Activated CD8-positive, alpha-beta T cell treated with anti-CD3 and anti-CD28 coated beads, Interleukin-2, amount 10 ng/mL, durations not matched to agents 7 days and 5 days (primary cell): ENCODE measurements around the gene PDGFB. TPM values are rescaled to one million over a fixed set of nuclear protein-coding genes. Genes with fewer than 3 reads are reported as not detected.

Experiments
- ATAC-seq: fragments of 150-1000 bp; cut with Tn5 transposase; one replicate; pipeline ENCODE4 v1.10.0; 2021; ENCODE audit warnings: moderate library complexity
- CTCF ChIA-PET: fragments of 350-600 bp; sonication (Branson Sonifier 250); formaldehyde crosslinking; loops from one replicate; lab custom pipeline; 2021; ENCODE audit warnings: antibody characterized with exemption; lab: Charles Lee
- POLR2A ChIA-PET: fragments of 350-600 bp; sonication (Branson Sonifier 250); formaldehyde crosslinking; loops from one replicate; lab custom pipeline; 2021; ENCODE audit warnings: antibody characterized with exemption; lab: Charles Lee
- DNase-seq: peaks from one replicate; pipeline ENCODE4 v3.0.0-alpha.2; 2020
- H3K27ac Mint-ChIP-seq: one replicate; pipeline ENCODE4 v1.8.0; 2021; ENCODE audit warnings: mild to moderate bottlenecking, mixed read lengths
- H3K27me3 Mint-ChIP-seq: one replicate; pipeline ENCODE4 v1.8.0; 2021; ENCODE audit warnings: low read depth, mixed read lengths
- H3K36me3 Mint-ChIP-seq: one replicate; pipeline ENCODE4 v1.8.0; 2021; ENCODE audit warnings: low read depth, mixed read lengths
- H3K4me1 Mint-ChIP-seq: one replicate; pipeline ENCODE4 v1.8.0; 2021; ENCODE audit warnings: low read depth, mixed read lengths
- H3K4me3 Mint-ChIP-seq: one replicate; pipeline ENCODE4 v1.8.0; 2021; ENCODE audit warnings: mild to moderate bottlenecking, mixed read lengths
- H3K9me3 Mint-ChIP-seq: one replicate; pipeline ENCODE4 v1.8.0; 2022; ENCODE audit warnings: mixed read lengths; ENCODE audit not compliant: insufficient read depth
- total RNA-seq, 2 experiments: library from RNA; stranded (reverse); gene quantifications; one replicate each; pipeline ENCODE4 v1.2.3, GENCODE V29; 2021

PDGFB gene
- total RNA-seq, 2 experiments from 2014 or later: 0.18 to 0.34 TPM

DNA sequence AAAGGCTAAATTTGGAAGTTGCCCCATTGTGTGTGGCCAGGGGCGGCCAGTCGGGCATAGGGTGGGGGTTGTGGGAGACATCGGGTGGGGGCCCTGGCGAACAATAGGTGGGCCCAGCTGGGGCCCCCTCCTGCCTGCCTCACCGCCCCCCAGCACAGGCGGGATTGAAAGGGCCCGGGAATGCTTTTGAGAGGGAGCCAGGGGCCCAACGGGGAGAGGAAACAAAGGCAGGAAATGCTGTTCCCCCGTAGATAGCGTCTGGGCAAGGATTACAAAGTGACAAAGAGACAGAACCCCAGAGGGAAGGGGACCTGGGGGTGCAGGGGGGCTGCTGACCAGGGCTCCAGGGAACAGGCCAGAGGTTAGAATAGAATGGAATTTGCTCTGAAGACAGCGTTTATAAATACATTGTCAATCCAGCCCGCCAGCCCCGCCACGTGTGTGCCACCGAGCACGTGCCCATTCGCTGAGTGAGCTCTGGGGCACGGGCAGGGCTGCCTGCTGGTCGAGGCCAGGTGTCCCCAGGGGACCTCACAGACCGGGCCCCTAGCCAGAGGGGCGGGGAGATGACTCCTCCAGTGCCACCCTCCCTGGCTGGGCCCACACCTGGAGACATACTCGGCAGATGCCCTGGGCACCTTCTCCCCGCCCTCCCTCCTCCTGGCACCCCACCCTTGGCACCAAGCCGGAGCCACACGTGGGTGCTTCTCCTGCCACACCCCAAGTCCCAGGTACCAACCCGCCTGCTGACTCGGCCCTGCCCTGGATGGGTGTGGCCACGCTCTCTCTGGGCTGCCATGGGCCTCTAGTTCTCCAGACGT is 9.7 kb downstream of the PDGFB start:
- Mint-ChIP-seq H3K27ac (no peak overlapping the region), H3K4me3 (no peak overlapping the region), H3K4me1 (peaks cover 47% of the 10 kb centered on the region), H3K9me3 (no peaks in the 10 kb centered on the region), H3K27me3 (peaks cover 56% of the 10 kb centered on the region), H3K36me3 (no peaks in the 10 kb centered on the region)
- no peak for ATAC-seq
- no peak for DNase-seq
- CTCF ChIA-PET: interaction anchor here (1.5 to 3.3 kb wide), 2 partner anchors 18 to 64 kb away, joined by 5 to 23 read pairs; no protein-coding TSS in a partner anchor
- POLR2A ChIA-PET: interaction anchor here (0.6 to 1.1 kb wide), 2 partner anchors 22 to 285 kb away, joined by 3 read pairs; partner anchors contain the start of gene ATF4

DNA sequence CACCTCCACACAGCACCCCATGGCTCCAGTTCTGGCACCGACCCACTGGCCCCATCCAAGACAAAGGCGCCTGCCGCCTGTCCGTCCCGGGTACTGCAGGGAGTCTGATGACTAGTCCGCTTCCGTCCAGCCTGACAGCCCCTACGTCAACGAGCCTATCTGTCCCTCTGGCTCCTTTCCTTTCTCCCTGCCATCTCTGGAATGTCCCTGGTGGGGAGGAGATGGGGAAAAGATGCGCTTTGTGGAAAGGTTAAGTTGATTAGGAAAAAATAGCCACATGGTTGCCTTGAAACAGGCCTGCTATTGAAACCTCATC is 10.4 kb downstream of the PDGFB start:
- POLR2A ChIA-PET: no interaction called here
- no peaks in the 10 kb centered on the region for H3K36me3 Mint-ChIP-seq
- peaks cover 41% of the 10 kb centered on the region for H3K4me1 Mint-ChIP-seq
- ATAC-seq: no peak
- DNase-seq: no peak
- CTCF ChIA-PET: interaction anchor here (3.3 kb wide), 1 partner anchor 64 kb away, joined by 23 read pairs; no protein-coding TSS in a partner anchor
- no peak overlapping the region for H3K27ac Mint-ChIP-seq
- H3K4me3 Mint-ChIP-seq: no peak overlapping the region
- peaks cover 52% of the 10 kb centered on the region for H3K27me3 Mint-ChIP-seq
- H3K9me3 Mint-ChIP-seq: no peaks in the 10 kb centered on the region

DNA sequence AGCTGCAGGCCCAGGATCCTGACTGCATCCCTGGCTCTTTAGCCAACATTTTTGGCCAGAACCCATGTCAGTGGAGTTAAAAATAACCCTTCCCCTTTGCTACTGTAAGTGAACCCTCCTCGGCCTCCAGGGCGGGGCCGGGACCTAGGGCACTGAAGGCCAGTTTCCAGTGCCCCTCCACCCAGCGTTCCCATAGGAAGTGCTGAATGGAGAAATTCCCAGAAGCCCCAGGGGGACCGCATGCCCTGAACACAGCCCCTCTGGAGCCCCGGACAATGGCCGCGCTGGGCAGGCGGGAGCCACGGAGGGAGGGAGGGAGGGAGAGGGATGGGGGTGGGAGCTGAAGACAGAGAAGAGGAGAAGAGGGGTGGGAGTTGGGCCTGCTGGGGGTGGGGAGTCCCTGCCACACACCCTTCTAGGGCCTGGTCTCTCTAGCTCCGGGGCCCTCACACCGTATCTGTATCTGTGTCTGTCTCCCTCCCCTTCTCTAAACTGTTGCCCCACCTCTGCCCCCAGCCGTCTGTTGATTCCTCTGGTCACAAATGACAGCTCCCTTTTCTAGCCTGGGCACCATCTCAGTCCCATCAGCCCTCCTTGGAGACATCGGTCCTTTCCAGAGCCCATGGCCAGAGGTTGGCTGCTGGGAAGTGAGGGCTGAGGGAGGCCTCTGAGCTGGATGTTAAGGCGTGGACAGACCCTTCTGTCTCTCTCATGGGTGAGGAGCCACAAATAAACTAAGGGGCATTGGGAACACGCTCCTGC is 10.9 kb downstream of the PDGFB start:
- Mint-ChIP-seq H3K27me3 (peaks cover 56% of the 10 kb centered on the region), H3K36me3 (no peaks in the 10 kb centered on the region), H3K9me3 (no peaks in the 10 kb centered on the region), H3K27ac (no peak overlapping the region), H3K4me3 (no peak overlapping the region), H3K4me1 (peaks cover 38% of the 10 kb centered on the region)
- CTCF ChIA-PET: no interaction called here
- DNase-seq: no peak
- no peak for ATAC-seq
- POLR2A ChIA-PET: no interaction called here

DNA sequence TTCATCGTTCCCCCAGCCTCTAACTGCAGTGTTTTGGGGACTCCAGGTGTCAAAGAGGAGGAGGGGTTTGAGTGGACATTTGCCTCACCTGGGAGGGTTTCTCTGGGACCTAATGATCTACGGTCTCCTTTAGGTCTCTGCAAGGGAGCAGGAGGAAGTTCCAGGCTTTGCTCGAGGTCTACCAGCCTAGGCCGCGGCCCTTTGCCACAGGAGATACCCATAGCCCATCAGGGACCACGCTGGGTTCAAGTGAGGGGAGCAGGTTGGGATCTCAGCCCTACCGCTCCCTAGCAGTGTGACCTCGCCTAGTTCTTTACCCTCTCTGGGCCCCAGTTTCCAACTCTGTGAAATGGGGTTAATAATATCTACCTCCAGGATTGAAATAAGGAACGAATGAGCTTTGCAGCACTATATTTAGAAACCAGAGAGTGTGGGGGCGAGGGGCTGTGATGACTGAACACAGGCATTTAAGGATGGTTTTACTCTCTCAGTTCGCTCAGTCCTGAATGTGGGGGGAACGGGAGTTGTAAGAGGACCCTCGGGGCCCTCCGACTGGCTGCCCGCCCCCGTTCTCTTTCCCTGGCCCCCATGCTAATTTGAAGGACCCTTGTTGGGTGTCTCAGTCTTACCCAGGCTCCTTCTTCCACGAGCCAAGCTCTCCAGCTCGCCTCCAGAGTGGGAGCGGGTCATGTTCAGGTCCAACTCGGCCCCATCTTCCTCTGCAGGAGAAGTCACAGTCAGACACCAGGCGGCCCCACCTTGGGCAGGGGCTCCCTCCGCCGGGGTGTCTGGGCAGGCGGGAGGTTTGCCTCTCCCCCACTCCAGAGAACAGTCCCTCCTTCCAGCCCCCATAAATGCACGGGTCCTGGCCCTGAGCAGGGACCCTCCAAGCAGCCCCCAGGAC is 11.7 kb downstream of the PDGFB start:
- H3K9me3 Mint-ChIP-seq: no peaks in the 10 kb centered on the region
- ChIA-PET CTCF (interaction anchor here (0.8 kb wide), 1 partner anchor 9 kb away, joined by 3 read pairs; no protein-coding TSS in a partner anchor), POLR2A (no interaction called here)
- no peak for DNase-seq
- no peak overlapping the region for H3K4me3 Mint-ChIP-seq
- H3K36me3 Mint-ChIP-seq: no peaks in the 10 kb centered on the region
- H3K27me3 Mint-ChIP-seq: peaks cover 54% of the 10 kb centered on the region
- no peak for ATAC-seq
- no peak overlapping the region for H3K27ac Mint-ChIP-seq
- H3K4me1 Mint-ChIP-seq: peaks cover 35% of the 10 kb centered on the region

DNA sequence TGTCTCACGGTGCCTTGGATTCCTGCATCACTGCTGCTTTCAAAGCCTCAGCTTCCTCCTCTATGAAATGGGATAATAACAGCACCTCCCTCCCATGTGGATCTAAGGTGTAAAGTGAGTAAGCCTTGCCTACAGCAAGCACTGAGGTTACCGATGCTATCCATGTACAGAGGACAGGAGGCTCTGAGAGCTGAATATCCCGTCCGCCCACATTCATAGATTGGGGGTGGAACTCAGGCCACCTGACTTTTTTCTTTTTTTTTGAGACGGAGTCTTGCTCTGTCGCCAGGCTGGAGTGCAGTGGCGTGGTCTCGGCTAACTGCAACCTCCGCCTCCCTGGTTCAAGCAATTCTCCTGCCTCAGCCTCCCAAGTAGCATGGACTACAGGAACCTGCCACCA is 12.5 kb downstream of the PDGFB start:
- CTCF ChIA-PET: interaction anchor here (0.8 kb wide), 2 partner anchors 9 to 362 kb away, joined by 3 read pairs; no protein-coding TSS in a partner anchor
- Mint-ChIP-seq H3K27me3 (peaks cover 49% of the 10 kb centered on the region), H3K9me3 (no peaks in the 10 kb centered on the region), H3K27ac (no peak overlapping the region), H3K4me3 (no peak overlapping the region), H3K36me3 (no peaks in the 10 kb centered on the region), H3K4me1 (peaks cover 31% of the 10 kb centered on the region)
- POLR2A ChIA-PET: no interaction called here
- no peak for ATAC-seq
- DNase-seq: no peak

DNA sequence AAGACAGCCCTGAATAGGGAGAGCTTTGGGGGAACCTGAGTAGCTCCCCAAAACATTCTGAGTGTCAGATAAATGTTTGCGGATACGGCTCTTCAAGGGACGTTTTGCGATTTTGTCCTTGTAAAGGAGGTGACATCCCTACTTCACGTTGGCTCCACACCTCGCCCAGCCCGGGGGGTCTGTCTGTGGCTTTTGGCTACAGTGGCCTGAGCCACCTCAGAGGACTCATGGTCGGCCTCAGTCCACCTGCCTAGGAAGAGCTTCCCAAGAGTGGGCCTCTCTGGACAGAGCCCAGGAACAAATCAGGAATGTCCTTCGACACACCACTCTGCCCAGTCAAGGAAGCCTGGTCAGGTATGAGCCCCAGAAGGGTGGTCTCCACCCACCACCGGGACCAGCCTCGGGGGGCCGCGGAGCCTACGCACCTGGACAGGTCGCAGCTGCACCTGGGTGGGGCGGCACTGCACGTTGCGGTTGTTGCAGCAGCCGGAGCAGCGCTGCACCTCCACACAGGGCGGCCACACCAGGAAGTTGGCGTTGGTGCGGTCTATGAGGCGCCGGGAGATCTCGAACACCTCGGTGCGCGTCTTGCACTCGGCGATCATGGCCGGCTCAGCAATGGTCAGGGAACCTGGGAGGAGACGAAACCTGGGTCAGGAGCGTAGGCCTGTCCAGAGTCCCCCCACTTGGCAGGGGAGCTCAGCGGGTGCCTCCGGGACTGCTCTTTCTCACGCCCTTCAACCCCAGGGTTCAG is 13.4 kb downstream of the PDGFB start:
- H3K27ac Mint-ChIP-seq: no peak overlapping the region
- ChIA-PET CTCF (interaction anchor here (0.8 kb wide), 1 partner anchor 361 kb away, joined by 3 read pairs; no protein-coding TSS in a partner anchor), POLR2A (interaction anchor here (0.9 kb wide), 1 partner anchor 9 kb away, joined by 4 read pairs; no protein-coding TSS in a partner anchor)
- ATAC-seq (no peak), DNase-seq (no peak)
- peaks cover 22% of the 10 kb centered on the region for H3K4me1 Mint-ChIP-seq
- H3K36me3 Mint-ChIP-seq: no peaks in the 10 kb centered on the region
- peaks cover 45% of the 10 kb centered on the region for H3K27me3 Mint-ChIP-seq
- no peaks in the 10 kb centered on the region for H3K9me3 Mint-ChIP-seq
- no peak overlapping the region for H3K4me3 Mint-ChIP-seq

DNA sequence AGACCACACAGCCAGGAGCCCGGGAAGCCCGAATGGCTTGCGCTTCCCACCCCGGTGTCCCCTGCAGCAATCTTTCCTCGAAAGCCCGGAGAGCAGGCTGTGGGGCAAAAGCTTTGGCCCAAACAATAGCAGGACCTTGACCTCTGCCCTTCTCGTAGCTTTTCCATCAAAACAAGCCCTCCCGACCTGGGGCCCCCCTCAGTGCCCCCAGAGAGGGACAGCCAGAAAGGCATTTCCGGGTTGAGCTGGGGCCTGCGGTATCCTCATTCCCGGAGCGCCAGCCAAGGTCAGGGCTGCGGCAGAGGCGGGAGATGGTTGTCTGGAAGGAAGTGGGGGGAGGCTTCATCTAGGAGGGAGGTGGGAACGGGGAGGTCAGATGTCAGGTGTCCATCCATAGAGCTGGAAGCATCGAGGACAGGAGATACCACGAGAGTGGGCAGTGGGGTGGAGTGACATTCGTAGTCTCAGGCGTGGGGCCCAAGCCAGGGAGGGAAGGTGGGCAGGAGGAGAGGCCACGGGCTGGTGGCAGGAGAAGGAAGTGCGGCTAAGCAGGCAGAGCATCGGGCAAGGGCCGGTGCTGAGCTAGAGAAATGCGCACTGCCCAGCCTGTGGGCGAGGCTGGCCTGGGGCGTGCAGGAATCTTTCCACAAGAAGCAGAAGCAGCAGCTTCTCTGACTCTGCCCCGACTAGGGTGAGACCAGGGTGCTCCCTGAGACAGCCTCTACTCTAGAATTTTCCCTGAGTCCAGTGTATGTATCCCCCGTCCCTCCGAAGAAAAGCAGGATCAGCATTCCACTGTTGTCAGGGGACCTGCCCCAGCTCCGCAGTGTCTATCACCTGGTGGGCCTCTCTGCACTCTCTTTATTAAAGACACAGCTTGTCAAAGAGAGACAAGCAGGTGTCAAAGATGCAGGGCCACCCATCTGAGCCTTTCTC is 14.3 kb downstream of the PDGFB start:
- ChIA-PET POLR2A (interaction anchor here (0.9 kb wide), 1 partner anchor 10 kb away, joined by 4 read pairs; no protein-coding TSS in a partner anchor), CTCF (interaction anchor here (1.1 kb wide), 2 partner anchors 59 to 67 kb away, joined by 3 to 4 read pairs; no protein-coding TSS in a partner anchor)
- Mint-ChIP-seq H3K4me3 (no peak overlapping the region), H3K27me3 (peaks cover 41% of the 10 kb centered on the region), H3K9me3 (no peaks in the 10 kb centered on the region), H3K4me1 (peaks cover 13% of the 10 kb centered on the region), H3K27ac (no peak overlapping the region), H3K36me3 (no peaks in the 10 kb centered on the region)
- DNase-seq: no peak
- no peak for ATAC-seq

DNA sequence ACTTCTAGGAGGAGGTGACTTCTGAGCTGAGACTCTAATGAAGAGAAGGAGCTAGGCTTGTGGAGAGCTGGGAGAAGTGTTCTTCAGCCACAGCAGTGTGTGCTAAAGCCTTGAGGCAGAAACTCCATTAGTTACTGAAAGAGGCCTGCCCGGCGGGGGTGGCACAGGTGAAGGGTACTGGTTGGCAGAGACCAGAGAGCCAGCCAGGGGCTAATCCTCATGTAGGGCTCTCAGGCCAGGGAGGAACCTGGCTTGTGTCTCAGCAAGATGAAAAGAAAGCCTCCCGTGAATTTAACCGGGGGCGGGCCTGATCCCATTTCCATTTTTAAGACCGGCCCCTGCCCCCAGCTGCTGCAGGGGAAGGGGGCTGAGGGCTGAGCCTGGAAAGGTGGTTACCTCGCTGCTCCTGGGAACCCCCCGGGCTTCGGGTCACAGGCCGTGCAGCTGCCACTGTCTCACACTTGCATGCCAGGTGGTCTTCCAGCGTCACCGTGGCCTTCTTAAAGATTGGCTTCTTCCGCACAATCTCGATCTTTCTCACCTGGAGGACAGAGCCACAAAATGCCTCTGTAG is 15.0 kb downstream of the PDGFB start:
- POLR2A ChIA-PET: no interaction called here
- ATAC-seq (no peak), DNase-seq (no peak)
- no peak overlapping the region for H3K27ac Mint-ChIP-seq
- H3K27me3 Mint-ChIP-seq: peaks cover 38% of the 10 kb centered on the region
- H3K36me3 Mint-ChIP-seq: no peaks in the 10 kb centered on the region
- peaks cover 9% of the 10 kb centered on the region for H3K4me1 Mint-ChIP-seq
- no peak overlapping the region for H3K4me3 Mint-ChIP-seq
- CTCF ChIA-PET: interaction anchor here (1.1 kb wide), 2 partner anchors 59 to 67 kb away, joined by 3 to 4 read pairs; no protein-coding TSS in a partner anchor
- H3K9me3 Mint-ChIP-seq: no peaks in the 10 kb centered on the region

DNA sequence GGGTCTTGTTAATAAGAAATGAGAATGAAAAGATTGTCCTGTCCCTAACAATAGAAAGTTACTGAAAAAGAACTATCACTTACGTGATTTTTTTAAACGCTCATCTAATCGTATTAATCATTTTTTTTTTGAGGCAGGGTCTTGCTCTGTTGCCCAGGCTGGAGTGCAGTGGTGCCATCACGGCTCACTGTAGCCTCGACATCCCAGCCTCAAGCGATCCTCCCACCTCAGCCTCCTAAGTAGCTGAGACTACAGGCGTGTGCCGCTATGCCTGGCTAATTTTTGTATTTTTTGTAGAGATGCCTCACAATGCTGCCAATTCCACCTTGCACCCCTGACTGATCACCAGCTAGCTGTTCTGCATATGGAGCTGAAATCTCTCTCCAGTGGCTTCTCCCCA is 15.7 kb downstream of the PDGFB start:
- Mint-ChIP-seq H3K27me3 (peaks cover 31% of the 10 kb centered on the region), H3K27ac (no peak overlapping the region), H3K9me3 (no peaks in the 10 kb centered on the region), H3K4me1 (peaks cover 9% of the 10 kb centered on the region), H3K36me3 (no peaks in the 10 kb centered on the region), H3K4me3 (no peak overlapping the region)
- ChIA-PET POLR2A (no interaction called here), CTCF (no interaction called here)
- ATAC-seq (no peak), DNase-seq (no peak)
